Stimulated activated CD4-positive, alpha-beta T cell treated with anti-CD3 and anti-CD28 coated beads, Interleukin-2, amount 100 ng/mL, for 24 hours (primary cell): ENCODE data around the gene ENOX1.
"Not testable (repeated sequence)": the region's sequence is repeated elsewhere in the genome, so short reads cannot be mapped to it uniquely, and the experiment has no call there.

ENCODE experiments used
- DNase-seq, 2 donors: peaks; one replicate each; pipeline ENCODE4 v3.0.0-alpha.2; 2020

The ENOX1 gene

GRCh38 chr13:43475140-43475539, 311.6 kb downstream of the ENOX1 start:
- DNase-seq = no peak

- DNase-seq = no peak
These were observed 313.3 kb downstream of the ENOX1 start for GRCh38 chr13:43473437-43473836.

GRCh38 chr13:43472980-43473379, 313.8 kb downstream of the ENOX1 start:
- DNase-seq = no peak

GRCh38 chr13:43472339-43472738, 314.4 kb downstream of the ENOX1 start:
- no peak for DNase-seq

DNA sequence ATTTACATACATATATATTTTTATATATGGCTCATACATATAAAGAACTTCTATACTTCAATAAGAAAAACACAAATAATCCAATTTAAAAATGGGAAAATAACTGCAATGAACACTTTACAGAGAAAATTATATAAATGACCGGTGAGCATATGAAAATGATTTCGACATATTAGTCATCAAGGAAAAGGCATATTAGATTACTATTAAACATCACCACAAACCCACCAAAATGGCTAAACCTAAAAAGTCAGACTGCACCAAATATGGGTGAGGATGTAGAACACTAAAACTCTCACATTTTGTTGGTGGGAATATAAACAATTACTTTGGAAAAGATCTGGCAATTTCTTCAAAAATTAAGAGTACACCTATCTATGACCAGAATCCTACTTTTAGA, 316.2 kb downstream of the ENOX1 start:
- DNase-seq = no peak

- no peak for DNase-seq
These were observed 317.0 kb downstream of the ENOX1 start for GRCh38 chr13:43469791-43470190.

DNA sequence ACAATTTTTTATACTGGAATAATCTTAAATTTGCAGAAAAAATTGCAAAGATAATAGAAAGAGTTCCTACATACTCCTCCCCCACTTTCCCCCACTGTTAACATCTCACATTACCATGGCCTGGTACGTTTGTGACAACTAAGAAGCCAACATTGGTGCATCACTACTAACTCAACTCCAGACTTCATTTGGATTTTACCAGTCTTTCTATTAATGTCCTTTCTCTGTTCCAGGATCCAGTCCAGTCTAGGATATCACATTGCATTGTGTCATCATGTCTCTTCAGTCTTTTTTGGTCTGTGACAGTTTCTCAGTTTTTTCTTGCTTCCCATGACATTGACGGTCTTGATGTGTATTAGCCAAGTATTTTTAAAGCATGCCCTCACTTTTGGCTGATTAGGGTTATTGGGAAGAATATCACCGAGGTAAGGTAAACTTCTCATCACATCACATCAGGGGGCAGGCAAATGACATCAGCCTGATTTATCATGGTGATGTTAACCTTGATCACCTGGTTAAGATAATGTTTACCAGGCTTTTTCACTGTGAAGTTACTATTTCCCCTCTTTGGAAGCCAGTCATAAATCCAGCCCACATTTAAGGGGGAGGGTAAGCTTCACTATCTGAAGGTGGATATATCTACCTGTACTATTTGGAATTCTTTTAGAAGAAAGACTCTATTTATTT, 322.1 kb downstream of the ENOX1 start:
- no peak for DNase-seq

DNA sequence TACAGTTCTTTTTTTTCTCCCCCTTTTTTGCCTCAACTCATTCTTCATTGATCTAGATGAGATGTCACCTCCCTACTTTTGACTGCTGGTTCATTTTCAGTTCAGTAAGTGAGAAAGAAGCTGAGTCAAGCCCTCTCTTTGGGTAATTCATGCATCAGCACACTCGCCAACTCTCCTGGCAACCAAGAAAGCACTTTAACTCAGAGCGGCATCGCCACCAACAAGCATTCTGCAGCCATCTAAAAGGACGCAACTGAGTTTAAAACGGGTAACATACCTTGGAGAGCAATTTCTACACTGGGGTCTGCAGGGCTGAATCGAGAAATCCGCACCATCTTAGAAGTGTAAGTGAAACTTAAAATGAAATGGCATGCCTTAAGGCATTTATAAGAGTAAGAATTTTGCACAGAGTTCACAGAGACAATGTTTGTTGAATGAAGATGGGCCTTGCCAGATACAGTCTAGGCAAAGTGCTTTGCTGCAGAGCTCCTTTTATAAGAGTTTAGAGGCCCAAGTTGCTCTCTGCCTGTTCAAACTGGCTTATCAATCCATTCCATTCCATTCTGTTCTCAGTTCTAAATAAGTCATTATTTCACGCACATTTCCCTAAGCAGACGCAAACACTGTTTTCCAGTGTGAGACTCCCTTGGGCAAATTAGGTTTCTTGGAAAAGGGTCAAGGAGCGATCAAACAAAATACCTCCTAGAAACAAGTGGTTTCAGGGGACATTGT, 338.0 kb downstream of the ENOX1 start:
- DNase-seq = no peak

DNA sequence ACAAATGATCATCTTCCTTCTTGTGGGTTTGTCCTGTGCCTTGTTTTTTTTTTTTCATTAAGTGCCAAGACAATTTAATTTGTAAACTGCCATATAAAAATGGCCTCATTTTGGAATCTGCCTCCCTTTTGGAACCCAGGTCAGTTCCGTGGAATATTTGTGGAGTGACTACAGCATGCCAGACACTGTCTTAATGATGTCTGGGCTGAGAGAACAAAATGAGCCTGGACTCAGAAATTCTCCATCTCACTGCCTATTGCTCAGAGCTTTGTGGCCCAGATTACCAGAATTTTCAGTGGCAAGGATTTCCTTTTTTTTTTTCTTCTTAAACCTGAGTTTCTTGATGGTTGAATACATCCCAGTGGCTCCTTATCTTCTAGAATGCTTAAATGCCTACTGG, 340.6 kb downstream of the ENOX1 start:
- no peak for DNase-seq

DNA sequence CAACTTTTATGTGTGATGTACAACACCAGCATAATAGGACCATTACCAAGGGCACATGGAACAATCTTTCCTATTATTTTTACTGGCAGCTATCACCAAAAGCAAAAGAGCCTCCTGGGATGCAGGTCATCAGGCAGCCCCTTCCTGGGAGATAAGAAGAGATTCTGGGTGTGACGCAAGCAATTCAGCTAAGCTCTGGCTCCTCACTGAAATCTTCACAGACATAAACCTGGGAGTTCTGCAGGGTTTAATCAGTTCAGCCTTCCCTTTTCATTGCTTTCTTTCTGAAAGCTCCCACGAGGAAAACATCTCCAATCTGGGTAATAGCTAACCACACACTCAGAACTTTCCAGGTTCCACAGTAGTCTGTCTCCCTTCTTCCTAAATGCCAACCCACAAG, 341.1 kb downstream of the ENOX1 start:
- no peak for DNase-seq

- DNase-seq = no peak
These were observed 342.7 kb downstream of the ENOX1 start for GRCh38 chr13:43444081-43444480.

DNA sequence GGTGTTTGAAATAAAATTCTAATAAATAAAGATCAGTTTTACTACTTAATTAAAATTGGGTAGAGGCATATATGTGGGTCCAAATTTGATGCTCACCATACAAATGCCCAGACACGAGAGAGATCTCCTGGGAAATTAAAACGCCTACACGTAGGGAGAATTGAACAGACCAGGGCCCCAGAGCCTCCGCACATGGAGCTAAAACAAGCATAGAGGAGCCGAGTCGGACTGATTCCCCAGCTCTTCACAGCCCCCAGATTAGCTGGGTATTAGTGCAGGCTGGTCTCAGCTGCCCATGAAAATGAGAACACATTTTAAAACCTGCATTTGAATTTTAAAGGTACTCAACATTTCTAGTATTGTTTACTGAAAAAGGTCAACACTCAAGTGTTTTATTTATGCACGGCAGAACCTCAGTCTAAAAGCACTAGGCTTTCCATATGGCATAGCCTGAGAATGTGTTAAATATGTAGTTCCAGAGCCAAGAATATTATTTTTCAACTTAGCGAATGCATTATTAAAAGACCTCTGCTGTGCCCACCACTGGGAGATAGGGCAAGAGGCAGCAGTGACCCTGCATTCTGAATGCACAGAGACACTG, 344.8 kb downstream of the ENOX1 start:
- DNase-seq = no peak

DNA sequence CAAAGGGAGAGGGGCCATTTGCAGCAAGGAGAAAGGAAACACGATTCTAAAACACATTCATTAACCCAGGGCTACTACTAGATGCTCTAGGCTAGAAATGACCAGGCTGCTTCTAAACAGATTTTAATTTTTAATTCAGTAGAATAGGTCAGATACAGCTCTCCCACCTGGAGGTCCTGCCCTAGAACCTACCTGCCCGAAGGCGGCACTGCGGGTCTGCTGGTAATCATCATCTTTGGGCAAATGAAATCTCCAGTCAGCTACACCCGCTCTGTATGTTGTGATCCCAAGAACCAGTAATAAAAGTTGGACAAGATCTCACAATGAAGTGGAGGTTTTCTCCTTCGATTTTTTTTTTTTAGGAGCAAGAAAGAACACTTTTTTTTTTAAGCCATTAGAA, 345.3 kb downstream of the ENOX1 start:
- DNase-seq = no peak

DNA sequence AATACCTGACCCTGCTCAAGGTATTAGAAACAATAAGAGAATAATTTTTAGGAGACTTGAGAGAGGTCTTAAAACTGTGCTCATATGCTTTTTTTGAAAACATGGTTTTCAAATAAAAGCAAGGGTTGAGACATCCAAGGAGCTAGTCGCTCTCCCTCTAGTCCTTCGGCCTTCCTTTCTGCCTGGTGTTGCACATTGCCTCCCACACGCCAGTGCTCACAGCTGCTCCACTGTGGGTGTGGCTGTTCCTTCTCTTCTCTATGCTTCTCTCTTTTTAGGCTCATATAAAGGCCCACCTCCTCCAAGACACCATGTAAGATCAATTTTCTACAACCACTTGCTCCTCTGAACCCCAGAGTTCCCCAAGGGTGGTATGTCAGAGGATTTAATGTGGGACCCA, 352.6 kb downstream of the ENOX1 start:
- DNase-seq = no peak

DNA sequence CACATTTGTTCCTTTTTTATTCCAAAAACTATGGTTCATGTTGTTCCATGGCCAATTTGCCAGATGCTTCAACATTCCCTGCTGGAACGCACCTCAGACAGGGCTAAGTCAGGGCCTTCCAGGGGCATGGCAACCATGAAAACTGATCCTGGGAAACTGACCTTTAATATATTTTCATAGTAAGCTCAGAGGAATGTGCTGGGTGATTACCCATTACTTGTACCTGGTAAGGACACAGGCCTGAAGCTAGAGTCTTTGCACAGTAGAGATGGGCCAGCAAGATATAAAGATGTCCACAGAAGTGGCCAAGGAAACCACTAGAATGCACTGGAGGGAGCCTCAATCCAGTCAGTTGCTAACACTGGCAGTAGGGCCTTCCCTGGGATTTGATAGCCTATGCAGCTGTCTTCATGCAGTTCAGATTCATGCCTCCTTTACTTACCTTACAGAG, 353.1 kb downstream of the ENOX1 start:
- no peak for DNase-seq

- no peak for DNase-seq
These were observed 353.8 kb downstream of the ENOX1 start for GRCh38 chr13:43432958-43433357.

DNA sequence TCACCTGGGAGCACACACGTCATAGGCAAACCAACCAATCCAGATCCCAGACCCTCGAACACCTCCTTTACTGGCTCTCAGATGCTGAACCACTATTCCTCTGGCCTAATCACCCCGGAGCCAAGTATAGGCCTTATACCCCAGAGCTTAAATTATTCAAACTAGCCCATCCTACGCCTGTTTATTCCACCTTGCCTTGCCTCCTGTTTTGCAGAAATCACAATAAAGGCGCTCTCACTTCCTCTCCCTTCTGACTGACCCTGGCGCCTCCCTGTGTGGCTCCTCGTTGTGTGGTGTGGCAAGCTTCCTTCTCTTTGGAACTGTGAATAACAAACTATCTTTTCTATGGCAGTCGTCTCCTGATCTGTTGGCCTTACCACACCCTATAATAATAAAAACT, 354.9 kb downstream of the ENOX1 start:
- DNase-seq = no peak

- DNase-seq = no peak
These were observed 355.5 kb downstream of the ENOX1 start for GRCh38 chr13:43431290-43431716.

- no peak for DNase-seq
These were observed 358.1 kb downstream of the ENOX1 start for GRCh38 chr13:43428545-43429296.

DNA sequence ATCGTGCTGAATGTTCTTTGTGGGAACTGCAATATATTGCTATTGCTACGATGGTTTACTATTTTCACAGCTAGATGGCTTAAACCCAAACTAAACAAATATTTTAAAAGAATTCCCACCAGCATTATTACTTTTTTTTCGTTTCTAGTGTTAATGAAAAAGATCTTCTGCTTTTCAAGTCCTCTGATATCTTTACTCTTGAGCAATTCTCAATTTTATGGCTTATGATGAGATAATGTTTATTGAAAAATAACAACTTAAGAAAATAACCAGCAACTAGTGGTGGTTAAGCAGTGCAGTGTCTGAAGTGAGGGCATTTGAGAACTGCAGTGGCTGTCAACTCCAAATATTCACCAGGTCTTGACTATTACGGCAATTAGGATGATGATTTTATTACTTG, 360.4 kb downstream of the ENOX1 start:
- no peak for DNase-seq

DNA sequence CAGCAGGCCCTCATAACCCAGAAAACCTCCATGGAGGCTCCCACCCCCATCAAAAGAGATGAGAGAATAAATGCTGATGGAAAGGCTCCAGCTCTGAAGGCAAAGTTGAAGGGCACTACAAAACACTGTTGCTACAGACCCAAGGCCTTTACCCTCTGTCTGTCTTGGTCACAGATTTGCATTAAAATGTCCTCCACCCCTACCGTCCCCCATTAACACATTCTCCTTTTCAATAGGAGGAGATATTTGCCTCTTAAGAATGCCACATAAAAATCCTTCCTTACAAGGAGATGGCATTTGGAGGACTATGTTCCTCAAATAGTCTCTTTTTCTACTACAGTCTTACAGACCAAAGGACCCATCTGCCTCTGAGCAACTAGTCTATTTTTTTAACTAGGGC, 361.5 kb downstream of the ENOX1 start:
- no peak for DNase-seq

GRCh38 chr13:43424412-43424811, 362.4 kb downstream of the ENOX1 start:
- no peak for DNase-seq

DNA sequence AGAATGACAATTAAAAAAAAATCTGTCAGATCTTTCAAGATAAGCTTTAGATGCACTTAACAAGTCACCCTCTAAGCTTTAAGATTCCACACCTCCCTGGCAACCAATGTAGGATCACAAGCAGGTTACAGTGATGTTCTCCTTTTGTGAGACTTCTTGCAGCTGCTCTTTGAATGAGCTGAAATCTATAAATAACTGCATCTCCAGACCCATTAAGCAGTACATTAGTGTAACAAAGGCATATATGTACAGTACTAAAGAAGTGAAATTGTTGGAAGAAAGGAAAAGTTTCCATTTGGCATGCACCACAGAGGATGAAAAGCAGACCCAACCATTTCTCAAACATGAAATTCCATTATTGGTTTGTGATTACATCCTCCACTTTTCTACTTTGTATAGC, 364.7 kb downstream of the ENOX1 start:
- DNase-seq = no peak

DNA sequence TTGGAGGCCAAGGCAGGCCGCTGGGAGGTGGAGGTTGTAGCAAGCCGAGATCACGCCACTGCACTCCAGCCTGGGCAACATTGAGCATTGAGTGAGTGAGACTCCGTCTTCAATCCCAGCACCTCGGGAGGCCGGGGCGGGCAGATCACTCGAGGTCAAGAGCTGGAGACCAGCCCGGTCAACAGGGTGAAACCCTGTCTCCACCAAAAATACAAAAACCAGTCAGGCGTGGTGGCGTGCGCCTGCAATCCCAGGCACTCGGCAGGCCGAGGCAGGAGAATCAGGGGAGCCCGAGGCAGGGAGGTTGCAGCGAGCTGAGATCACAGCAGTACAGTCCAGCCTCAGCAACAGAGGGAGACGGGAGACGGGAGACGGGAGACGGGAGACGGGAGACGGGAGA, 369.9 kb downstream of the ENOX1 start:
- DNase-seq = not testable (repeated sequence)
